MCF 10A (cell line): ENCODE results near the gene TNNI2. TPM values are rescaled to one million over a fixed set of nuclear protein-coding genes. Genes with fewer than 3 reads are reported as not detected.
A peak's percentile ranks its signal among the peaks of the same experiment; 100 is the strongest.

Experiments used
- BruUV-seq: library from RNA; stranded (reverse); fragments of 400-500 nt; replicated peaks from 2 replicates; lab custom pipeline; 2021; lab: Mats Ljungman, UMichigan
- CTCF ChIA-PET: fragments of 300-600 bp; sonication (Branson Sonifier 250); formaldehyde crosslinking; extraction: SDS; loops from one replicate; lab custom pipeline; 2021; ENCODE audit warnings: antibody characterized with exemption, inconsistent platforms; lab: Yijun Ruan, JAX
- POLR2A ChIA-PET: fragments of 300-600, 350-650 bp; sonication (Branson Sonifier 250); formaldehyde crosslinking; extraction: SDS; loops from one replicate; lab custom pipeline; 2020; ENCODE audit warnings: antibody characterized with exemption, inconsistent platforms; lab: Yijun Ruan, JAX
- DNase-seq: peaks from one replicate; pipeline ENCODE4 v3.0.0-alpha.2; 2018; ENCODE audit not compliant: unreplicated experiment
- H3K27ac Mint-ChIP-seq: one replicate; pipeline ENCODE4 v1.8.0; 2022; ENCODE audit warnings: mild to moderate bottlenecking, low read depth, mixed read lengths; ENCODE audit not compliant: unreplicated experiment
- H3K27me3 Mint-ChIP-seq: one replicate; pipeline ENCODE4 v1.8.0; 2022; ENCODE audit warnings: mixed read lengths; ENCODE audit not compliant: insufficient read depth, unreplicated experiment
- H3K36me3 Mint-ChIP-seq: one replicate; pipeline ENCODE4 v1.8.0; 2022; ENCODE audit warnings: mild to moderate bottlenecking, moderate library complexity, mixed read lengths; ENCODE audit not compliant: insufficient read depth, unreplicated experiment
- H3K4me1 Mint-ChIP-seq: one replicate; pipeline ENCODE4 v1.8.0; 2022; ENCODE audit warnings: mixed read lengths; ENCODE audit not compliant: insufficient read depth, unreplicated experiment
- H3K4me3 Mint-ChIP-seq: one replicate; pipeline ENCODE4 v1.8.0; 2022; ENCODE audit warnings: mild to moderate bottlenecking, moderate library complexity, mixed read lengths; ENCODE audit not compliant: unreplicated experiment
- H3K9me3 Mint-ChIP-seq: one replicate; pipeline ENCODE4 v1.8.0; 2022; ENCODE audit warnings: mixed read lengths; ENCODE audit not compliant: unreplicated experiment
- CTCF ChIP-seq: fragments of 200-600 bp; IDR thresholded peaks from one replicate; pipeline ENCODE4 v1.8.0; 2022; ENCODE audit warnings: antibody characterized with exemption, mild to moderate bottlenecking; ENCODE audit not compliant: unreplicated experiment
- intact Hi-C: fragments of 100-400 bp; cut with micrococcal nuclease; formaldehyde crosslinking; loops from 2 replicates; pipeline ENCODE4 v1.14.1; 2022
- total RNA-seq: library from RNA; stranded (reverse); gene quantifications from 2 replicates; pipeline ENCODE4 v1.2.3, GENCODE V29; 2022

Gene TNNI2
- total RNA-seq, 1 experiment from 2014 or later: 77.7 TPM

GRCh38 chr11:1817000-1817399, 21.8 kb upstream of the TNNI2 start:
- no peaks in the 10 kb centered on the region for H3K27me3 Mint-ChIP-seq
- H3K4me1 Mint-ChIP-seq: peaks cover 18% of the 10 kb centered on the region
- peaks cover 12% of the 10 kb centered on the region for H3K9me3 Mint-ChIP-seq
- no peaks in the 10 kb centered on the region for H3K36me3 Mint-ChIP-seq
- no peak overlapping the region for H3K4me3 Mint-ChIP-seq
- ChIA-PET POLR2A (interaction anchor here (0.9 to 1.5 kb wide), 3 partner anchors 9 to 45 kb away, joined by 3 to 5 read pairs (median 3); no protein-coding TSS in a partner anchor), CTCF (interaction anchor here (1.5 kb wide), 1 partner anchor 16 kb away, joined by 4 read pairs; no protein-coding TSS in a partner anchor)
- BruUV-seq: no TSS peak
- no peak for DNase-seq
- no peak for TF ChIP-seq CTCF
- H3K27ac Mint-ChIP-seq: no peak overlapping the region
- intact Hi-C loops: no loop called here

- POLR2A ChIA-PET: interaction anchor here (1.2 to 1.5 kb wide), 2 partner anchors 17 to 45 kb away, joined by 3 to 5 read pairs; no protein-coding TSS in a partner anchor
- Mint-ChIP-seq H3K4me3 (no peak overlapping the region), H3K27me3 (no peaks in the 10 kb centered on the region), H3K4me1 (peaks cover 18% of the 10 kb centered on the region), H3K9me3 (peaks cover 13% of the 10 kb centered on the region), H3K27ac (no peak overlapping the region), H3K36me3 (no peaks in the 10 kb centered on the region)
- intact Hi-C loops: no loop called here
- CTCF ChIA-PET: interaction anchor here (1.5 kb wide), 1 partner anchor 15 kb away, joined by 4 read pairs; no protein-coding TSS in a partner anchor
- DNase-seq: no peak
- no TSS peak for BruUV-seq
- TF ChIP-seq CTCF: no peak
These were observed 21.3 kb upstream of the TNNI2 start for GRCh38 chr11:1817511-1817910.

GRCh38 chr11:1819074-1819473, 19.7 kb upstream of the TNNI2 start:
- TF ChIP-seq CTCF: no peak
- DNase-seq: no peak
- no peak overlapping the region for H3K4me3 Mint-ChIP-seq
- no peaks in the 10 kb centered on the region for H3K36me3 Mint-ChIP-seq
- no TSS peak for BruUV-seq
- no peaks in the 10 kb centered on the region for H3K27me3 Mint-ChIP-seq
- peaks cover 18% of the 10 kb centered on the region for H3K4me1 Mint-ChIP-seq
- H3K27ac Mint-ChIP-seq: no peak overlapping the region
- intact Hi-C loops: no loop called here
- ChIA-PET CTCF (interaction anchor here (0.6 to 1.8 kb wide), 4 partner anchors 18 to 166 kb away, joined by 3 to 8 read pairs (median 4); no protein-coding TSS in a partner anchor), POLR2A (interaction anchor here (0.8 to 2.4 kb wide), 2 partner anchors 14 to 48 kb away, joined by 3 to 17 read pairs; no protein-coding TSS in a partner anchor)
- H3K9me3 Mint-ChIP-seq: peaks cover 13% of the 10 kb centered on the region

- ChIA-PET CTCF (interaction anchor here (0.9 to 1.1 kb wide), 2 partner anchors 12 to 168 kb away, joined by 3 to 5 read pairs; no protein-coding TSS in a partner anchor), POLR2A (interaction anchor here (0.5 to 2.4 kb wide), 12 partner anchors 9 to 81 kb away, joined by 3 to 17 read pairs (median 3); partner anchors contain the start of gene CTSD)
- H3K27me3 Mint-ChIP-seq: no peaks in the 10 kb centered on the region
- BruUV-seq: no TSS peak
- peak; percentile 58 for DNase-seq
- peak overlapping the region; percentile 1 for H3K27ac Mint-ChIP-seq
- intact Hi-C loops: no loop called here
- H3K4me3 Mint-ChIP-seq: no peak overlapping the region
- H3K36me3 Mint-ChIP-seq: no peaks in the 10 kb centered on the region
- no peak for TF ChIP-seq CTCF
- peaks cover 18% of the 10 kb centered on the region for H3K4me1 Mint-ChIP-seq
- peaks cover 13% of the 10 kb centered on the region for H3K9me3 Mint-ChIP-seq
These were observed 18.1 kb upstream of the TNNI2 start for GRCh38 chr11:1820463-1821325.
